Measurements from ENCODE around the gene HS6ST1. TPM values are rescaled to one million over a fixed set of nuclear protein-coding genes. Genes with fewer than 3 reads are reported as not detected.

HS6ST1 gene
- total RNA-seq, 1 donor from 2014 or later, result 141 TPM

DNA sequence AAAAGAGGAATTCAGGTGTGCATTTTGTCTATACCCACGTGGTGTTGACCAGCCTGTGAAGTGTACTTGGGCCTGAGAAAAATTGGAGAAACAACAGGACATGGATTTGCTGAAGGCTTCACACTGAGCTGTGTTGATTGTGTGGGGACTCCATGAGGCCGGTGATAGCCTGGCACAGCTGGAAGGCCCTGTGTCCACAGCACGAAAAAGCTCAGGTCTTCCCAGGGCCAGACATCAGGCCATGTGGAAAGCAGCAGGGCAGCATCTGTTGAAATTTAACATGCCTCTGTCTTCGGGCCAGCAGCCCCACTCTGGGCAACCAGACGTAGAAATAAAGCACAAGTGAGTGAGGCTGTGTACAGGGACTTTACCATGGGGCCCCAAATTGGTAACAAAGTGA lies 84.1 kb downstream of the HS6ST1 start:
- H3K4me3 Mint-ChIP-seq, result no peak overlapping the region

DNA sequence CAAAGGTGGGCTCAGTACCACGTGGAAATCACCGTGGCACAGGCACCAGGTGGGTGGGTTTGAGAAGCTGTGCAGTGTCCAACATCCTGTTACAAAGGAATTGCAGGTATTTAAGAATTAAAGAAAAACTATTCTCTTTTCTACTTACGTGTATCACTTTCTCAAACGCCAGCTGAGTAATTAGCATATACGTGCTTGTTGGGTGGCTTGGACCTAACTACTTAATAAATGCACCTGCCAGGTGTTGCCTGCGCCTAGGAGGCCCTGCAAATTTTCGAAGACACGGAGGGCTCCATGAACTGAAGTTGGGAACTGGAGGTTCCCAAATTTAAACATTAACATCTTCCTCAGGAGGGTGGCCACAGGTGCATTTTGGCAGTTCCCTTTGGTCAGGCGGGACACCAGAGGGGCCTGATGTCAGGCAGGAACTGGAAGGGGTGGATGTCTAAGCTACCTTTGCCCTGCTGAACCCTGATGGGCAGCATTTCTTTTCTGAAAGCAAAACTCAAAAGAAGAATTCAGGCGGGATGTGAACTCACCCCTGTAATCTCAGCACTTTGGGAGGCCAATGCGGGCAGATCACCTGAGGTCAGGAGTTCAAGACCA lies 84.8 kb downstream of the HS6ST1 start:
- Mint-ChIP-seq H3K9me3 (no peaks in the 10 kb centered on the region), H3K36me3 (no peaks in the 10 kb centered on the region)

More for the DNA sequence above, 84.1 kb downstream of the HS6ST1 start:
- Mint-ChIP-seq H3K4me1 (peaks cover 5% of the 10 kb centered on the region), H3K9me3 (no peaks in the 10 kb centered on the region), H3K36me3 (no peaks in the 10 kb centered on the region), H3K27me3 (ENCODE audit: low read depth) (peaks cover 11% of the 10 kb centered on the region), H3K27ac (no peak overlapping the region)
- TF ChIP-seq, protein P1, sequence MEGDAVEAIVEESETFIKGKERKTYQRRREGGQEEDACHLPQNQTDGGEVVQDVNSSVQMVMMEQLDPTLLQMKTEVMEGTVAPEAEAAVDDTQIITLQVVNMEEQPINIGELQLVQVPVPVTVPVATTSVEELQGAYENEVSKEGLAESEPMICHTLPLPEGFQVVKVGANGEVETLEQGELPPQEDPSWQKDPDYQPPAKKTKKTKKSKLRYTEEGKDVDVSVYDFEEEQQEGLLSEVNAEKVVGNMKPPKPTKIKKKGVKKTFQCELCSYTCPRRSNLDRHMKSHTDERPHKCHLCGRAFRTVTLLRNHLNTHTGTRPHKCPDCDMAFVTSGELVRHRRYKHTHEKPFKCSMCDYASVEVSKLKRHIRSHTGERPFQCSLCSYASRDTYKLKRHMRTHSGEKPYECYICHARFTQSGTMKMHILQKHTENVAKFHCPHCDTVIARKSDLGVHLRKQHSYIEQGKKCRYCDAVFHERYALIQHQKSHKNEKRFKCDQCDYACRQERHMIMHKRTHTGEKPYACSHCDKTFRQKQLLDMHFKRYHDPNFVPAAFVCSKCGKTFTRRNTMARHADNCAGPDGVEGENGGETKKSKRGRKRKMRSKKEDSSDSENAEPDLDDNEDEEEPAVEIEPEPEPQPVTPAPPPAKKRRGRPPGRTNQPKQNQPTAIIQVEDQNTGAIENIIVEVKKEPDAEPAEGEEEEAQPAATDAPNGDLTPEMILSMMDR (IDR thresholded peaks at IDR 0.05; ENCODE audit: unreplicated experiment), result no peak
- DNase-seq (ENCODE audit: low spot score in 2 of 2, unreplicated experiment in 2 of 2), result no peak

DNA sequence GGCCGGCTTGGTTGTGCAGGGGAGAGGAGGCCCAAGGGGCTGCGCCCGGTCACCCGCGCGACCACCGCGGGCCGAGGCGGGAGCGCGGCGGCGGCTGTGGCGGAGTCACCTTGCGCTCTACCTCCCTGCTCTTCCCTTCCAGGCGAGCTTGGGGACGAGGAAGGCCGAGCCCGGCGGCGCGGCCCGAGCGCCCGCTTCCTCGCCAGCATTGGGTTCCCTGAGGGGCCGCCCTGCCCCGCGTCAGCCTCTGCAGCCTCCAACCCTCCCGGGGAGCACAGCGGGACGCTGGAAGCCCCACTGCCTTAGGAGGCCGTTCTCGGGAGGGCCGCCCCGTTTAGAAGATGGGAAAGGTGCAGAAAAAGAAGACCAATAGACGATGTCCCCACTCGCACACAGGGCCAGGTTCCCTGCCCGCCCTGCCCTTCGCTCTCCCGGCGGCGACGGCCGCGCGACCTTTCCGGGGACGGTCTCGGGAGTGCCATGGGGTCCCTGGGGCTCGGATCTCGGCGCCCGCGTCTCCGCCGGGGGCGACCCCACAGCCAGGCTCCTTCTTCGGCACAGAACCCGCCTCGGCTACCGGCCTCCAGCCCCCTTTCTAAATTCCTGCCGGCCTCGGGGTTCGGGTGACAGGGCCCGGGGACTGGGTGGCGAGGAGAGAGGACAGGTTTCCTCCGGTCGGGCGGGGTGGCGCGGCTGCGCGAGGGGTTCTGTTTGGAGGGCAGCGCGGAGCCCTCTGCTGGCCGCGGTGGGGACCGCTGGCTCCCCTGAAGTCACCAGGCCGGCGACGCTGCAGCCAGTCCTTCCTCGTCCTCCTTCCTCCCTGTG lies 85.5 kb downstream of the HS6ST1 start:
- H3K27me3 Mint-ChIP-seq (ENCODE audit: low read depth), result peaks cover 11% of the 10 kb centered on the region
- H3K36me3 Mint-ChIP-seq, result no peaks in the 10 kb centered on the region
- peak; percentile 76 to 91 for DNase-seq (ENCODE audit: low spot score in 2 of 2, unreplicated experiment in 2 of 2)
- H3K4me3 Mint-ChIP-seq, result peak overlapping the region; percentile 73
- TF ChIP-seq, protein P1 (IDR thresholded peaks at IDR 0.05; ENCODE audit: unreplicated experiment), result peak; percentile 78
- no peak overlapping the region for H3K27ac Mint-ChIP-seq
- H3K4me1 Mint-ChIP-seq, result peaks cover 5% of the 10 kb centered on the region
- H3K9me3 Mint-ChIP-seq, result no peaks in the 10 kb centered on the region

More for the DNA sequence above, 84.8 kb downstream of the HS6ST1 start:
- H3K27me3 Mint-ChIP-seq (ENCODE audit: low read depth), result peaks cover 11% of the 10 kb centered on the region
- TF ChIP-seq, protein P1 (IDR thresholded peaks at IDR 0.05; ENCODE audit: unreplicated experiment), result peak; percentile 10
- DNase-seq (ENCODE audit: low spot score in 2 of 2, unreplicated experiment in 2 of 2), result no peak
- peaks cover 5% of the 10 kb centered on the region for H3K4me1 Mint-ChIP-seq
- H3K27ac Mint-ChIP-seq, result no peak overlapping the region
- peak overlapping the region; percentile 73 for H3K4me3 Mint-ChIP-seq

DNA sequence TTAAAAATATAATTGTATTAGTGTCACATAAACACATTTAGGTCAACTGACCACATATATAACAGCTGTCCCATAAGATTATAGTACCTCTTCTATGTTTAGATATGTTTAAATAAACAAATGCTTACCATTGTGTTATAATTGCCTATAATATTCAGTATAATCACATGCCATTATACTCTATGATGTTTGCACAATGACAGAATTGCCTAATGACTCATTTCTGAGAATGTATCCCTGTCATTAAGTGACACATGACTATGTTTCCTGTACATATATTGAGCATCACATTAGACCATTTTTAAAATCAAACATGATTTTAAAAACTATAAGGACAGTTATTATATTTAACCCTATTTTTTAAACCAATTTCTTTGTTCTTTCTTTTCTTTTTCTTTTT lies 89.8 kb downstream of the HS6ST1 start:
- no peak for DNase-seq (ENCODE audit: low spot score in 2 of 2, unreplicated experiment in 2 of 2)
- H3K27ac Mint-ChIP-seq, result no peak overlapping the region
- peaks cover 9% of the 10 kb centered on the region for H3K27me3 Mint-ChIP-seq (ENCODE audit: low read depth)
- H3K4me3 Mint-ChIP-seq, result no peak overlapping the region
- no peaks in the 10 kb centered on the region for H3K4me1 Mint-ChIP-seq
- TF ChIP-seq, protein P1 (IDR thresholded peaks at IDR 0.05; ENCODE audit: unreplicated experiment), result no peak
- H3K36me3 Mint-ChIP-seq, result no peaks in the 10 kb centered on the region
- peaks cover 3% of the 10 kb centered on the region for H3K9me3 Mint-ChIP-seq

DNA sequence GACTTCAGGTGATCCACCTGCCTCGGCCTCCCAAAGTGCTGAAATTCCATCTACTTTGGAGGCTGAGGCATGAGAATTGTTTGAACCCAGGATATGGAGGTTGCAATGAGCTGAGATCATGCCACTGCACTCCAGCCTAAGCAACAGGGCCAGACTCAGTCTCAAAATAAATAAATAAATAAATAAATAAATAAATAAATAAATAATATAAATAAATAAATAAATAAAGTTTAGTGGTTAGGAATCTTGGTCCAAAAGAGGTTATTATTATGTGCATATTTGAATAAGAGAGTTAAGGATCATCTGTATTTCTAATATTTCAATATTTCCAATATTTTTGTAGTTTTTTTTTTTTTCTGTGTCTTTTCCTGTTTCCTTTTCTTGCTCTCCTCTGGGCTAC lies 90.8 kb downstream of the HS6ST1 start:
- DNase-seq (ENCODE audit: low spot score in 2 of 2, unreplicated experiment in 2 of 2), result no peak
- no peaks in the 10 kb centered on the region for H3K4me1 Mint-ChIP-seq
- H3K9me3 Mint-ChIP-seq, result peaks cover 3% of the 10 kb centered on the region
- TF ChIP-seq, protein P1 (IDR thresholded peaks at IDR 0.05; ENCODE audit: unreplicated experiment), result no peak
- H3K27ac Mint-ChIP-seq, result no peak overlapping the region
- H3K36me3 Mint-ChIP-seq, result no peaks in the 10 kb centered on the region
- peaks cover 9% of the 10 kb centered on the region for H3K27me3 Mint-ChIP-seq (ENCODE audit: low read depth)
- no peak overlapping the region for H3K4me3 Mint-ChIP-seq

Data from mesothelial cell of epicardium (in vitro differentiated cells).